Central memory CD4-positive, alpha-beta T cell (primary cell): ENCODE measurements around the gene DUSP19.

Experiments
- DNase-seq: peaks from one replicate; pipeline ENCODE4 v3.0.0; 2022

DUSP19 gene

GRCh38 chr2:183125659-183126341 lies 47.3 kb downstream of the DUSP19 start:
- DNase-seq: no peak

DNA sequence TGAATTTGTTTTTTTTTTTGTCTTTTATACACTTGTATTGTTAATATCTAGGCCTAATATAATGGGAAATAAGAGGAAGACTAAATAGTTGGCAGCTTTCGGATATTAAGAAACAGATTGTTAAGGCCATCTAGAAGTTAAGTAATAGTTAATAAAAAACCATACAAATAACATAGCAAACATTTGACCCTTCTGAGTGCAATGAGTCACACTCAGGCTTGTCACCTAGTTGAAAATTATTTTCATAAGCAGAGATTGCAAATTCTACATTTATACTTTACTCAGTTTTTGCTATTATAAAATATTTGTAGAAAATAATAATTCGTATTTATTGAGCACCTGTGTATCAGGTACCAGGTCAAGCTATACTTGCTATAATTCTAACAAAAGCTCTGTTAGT lies 48.1 kb downstream of the DUSP19 start:
- no peak for DNase-seq

DNA sequence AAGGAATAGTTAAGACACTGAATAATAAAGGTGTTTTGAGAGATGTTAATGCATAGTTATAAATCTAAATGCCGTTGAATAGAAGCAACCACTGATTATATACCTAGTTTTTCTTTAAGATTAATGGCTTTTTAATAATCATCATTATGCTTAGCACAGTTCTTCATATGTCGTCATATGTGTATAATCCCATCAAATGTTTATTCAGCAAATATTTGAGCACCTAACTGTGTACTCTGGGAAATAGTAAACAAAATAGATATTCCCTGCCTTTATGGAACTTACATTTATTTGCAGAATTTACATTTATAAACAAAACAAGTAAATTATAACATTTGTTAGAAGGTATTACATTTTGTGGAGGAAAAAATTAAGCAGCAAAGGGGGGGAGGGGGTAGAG lies 55.5 kb downstream of the DUSP19 start:
- no peak for DNase-seq

- DNase-seq: no peak
Measured at GRCh38 chr2:183148955-183149354, 70.4 kb downstream of the DUSP19 start.

GRCh38 chr2:183149489-183149888 lies 70.9 kb downstream of the DUSP19 start:
- DNase-seq: no peak
